ENCODE measurements around the gene GRID2IP. TPM values are rescaled to one million over a fixed set of nuclear protein-coding genes. Genes with fewer than 3 reads are reported as not detected.

The GRID2IP gene
- total and polyA plus RNA-seq, 2 of the 8 experiments (the other 6 are each of a cell fraction or from before 2014, with no cell fraction given), result 0.80 to 1.3 TPM

DNA sequence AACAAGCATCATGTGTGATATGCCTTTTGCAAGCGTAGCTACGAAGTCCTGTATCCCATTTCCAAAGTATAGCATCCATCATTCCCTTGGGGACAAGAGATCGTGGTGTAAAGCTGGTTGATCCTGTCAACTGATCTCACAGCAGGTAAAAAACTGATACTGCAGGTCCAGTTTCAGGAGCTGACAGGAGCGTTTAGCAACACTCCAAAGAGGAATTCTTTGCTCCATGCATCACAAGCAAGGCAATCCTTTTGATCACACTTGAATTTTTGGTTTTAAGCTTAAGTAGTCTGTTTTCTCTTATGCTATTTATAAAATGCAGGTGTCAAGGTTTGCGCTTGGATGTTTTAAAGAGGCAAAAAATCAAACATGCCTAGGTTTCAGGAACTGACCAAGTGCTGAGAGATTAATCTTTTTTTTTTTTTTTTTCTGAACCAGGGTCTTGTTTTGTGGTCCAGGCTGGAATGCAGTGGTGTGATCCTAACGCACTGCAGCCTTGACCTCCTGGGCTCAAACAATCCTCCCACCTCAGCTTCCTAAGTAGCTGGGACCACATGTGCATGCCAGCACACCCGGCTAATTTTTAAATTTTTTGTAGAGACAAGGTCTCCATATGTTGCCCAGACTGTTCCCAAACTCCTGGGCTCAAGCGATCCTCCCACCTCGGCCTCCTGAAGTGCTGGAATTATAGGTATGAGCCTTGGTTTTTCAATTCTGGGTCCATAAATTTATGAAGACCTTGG, 24.2 kb upstream of the GRID2IP start (continued):
- TF ChIP-seq POLR2AphosphoS5 (IDR thresholded peaks at IDR 0.05; ENCODE audit: low read depth, low read length), result no peak
- no peak for TF ChIP-seq SP4 (IDR thresholded peaks at IDR 0.05; ENCODE audit: low read length)
- no peak for TF ChIP-seq CTBP2 (IDR thresholded peaks at IDR 0.05; ENCODE audit: borderline replicate concordance, insufficient read depth, insufficient read length, low read length)
- TF ChIP-seq SIX5 (IDR thresholded peaks at IDR 0.05; ENCODE audit: low read depth, low read length), result no peak
- TF ChIP-seq RBBP5 (IDR thresholded peaks at IDR 0.05; ENCODE audit: borderline replicate concordance, low read depth, low read length), result no peak
